ENCODE measurements around the gene VGLL2.

VGLL2 gene

GRCh38 chr6:117268924-117269323 lies 3.6 kb downstream of the VGLL2 start:
- no peak for FAIRE-seq

GRCh38 chr6:117269638-117270054 lies 4.3 kb downstream of the VGLL2 start:
- no peak for DNase-seq (ENCODE audit: low spot score)

More at GRCh38 chr6:117268924-117269323, 3.6 kb downstream of the VGLL2 start:
- no peak for DNase-seq (ENCODE audit: low spot score)

DNA sequence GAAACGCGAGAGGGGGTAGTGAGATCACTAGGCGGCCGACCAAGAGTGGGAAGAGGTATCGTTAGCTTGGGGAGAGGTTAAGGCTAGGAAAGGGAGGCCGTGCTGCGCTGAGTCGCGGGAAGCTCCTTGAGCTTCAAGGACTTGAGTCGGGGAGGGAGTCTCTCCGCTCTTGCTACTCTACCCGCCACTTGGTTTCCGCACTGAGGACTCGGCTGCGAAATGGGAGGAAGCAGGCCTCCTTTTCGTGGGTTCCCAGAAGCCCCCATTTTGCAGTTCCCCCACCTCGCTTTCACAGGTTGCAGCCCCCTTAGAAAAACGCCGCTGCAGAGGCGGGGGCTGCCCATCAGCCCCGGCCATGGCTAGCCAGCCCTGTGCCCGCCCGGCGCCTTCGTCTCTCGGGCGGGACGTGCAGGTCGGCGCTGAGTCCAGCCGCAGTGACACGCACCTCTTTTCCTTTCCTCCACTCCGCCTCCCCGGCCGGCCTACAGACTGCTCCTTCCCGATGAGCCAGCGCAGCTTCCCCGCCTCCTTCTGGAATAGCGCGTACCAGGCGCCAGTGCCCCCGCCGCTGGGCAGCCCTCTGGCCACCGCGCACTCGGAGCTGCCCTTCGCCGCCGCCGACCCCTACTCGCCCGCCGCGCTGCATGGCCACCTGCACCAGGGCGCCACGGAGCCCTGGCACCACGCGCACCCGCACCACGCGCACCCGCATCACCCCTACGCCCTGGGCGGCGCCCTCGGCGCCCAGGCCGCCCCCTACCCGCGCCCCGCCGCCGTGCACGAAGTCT lies 4.9 kb downstream of the VGLL2 start:
- DNase-seq (ENCODE audit: low spot score) (peak; percentile 46), FAIRE-seq (no peak)

More at GRCh38 chr6:117269638-117270054, 4.3 kb downstream of the VGLL2 start:
- no peak for FAIRE-seq

DNA sequence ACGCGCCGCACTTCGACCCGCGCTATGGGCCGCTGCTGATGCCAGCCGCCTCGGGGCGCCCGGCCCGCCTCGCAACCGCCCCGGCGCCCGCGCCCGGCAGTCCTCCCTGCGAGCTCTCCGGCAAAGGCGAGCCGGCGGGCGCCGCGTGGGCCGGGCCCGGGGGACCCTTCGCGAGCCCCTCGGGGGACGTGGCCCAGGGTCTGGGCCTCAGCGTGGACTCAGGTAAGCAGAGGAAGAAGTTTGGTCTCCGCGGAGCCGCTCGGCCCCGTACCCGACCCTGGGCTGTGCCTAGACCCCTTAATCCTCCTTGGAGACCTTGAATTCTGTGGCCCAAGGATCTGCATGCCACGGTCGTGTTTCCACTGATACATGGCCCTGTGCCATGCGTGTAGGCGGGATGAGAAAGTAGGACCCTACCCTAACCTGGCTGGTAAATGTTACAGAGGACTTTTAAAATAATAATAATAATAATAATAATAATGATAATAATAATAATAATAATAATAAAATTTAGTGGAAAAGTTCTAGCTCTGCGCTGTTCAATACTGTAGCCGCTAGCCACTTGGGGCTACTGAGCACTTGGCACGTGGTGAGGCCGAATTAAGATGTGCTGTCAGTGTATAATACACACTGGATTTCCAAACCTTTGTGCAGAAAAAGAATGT lies 5.6 kb downstream of the VGLL2 start:
- DNase-seq (ENCODE audit: low spot score) (peak; percentile 20), FAIRE-seq (no peak)

- DNase-seq (ENCODE audit: low spot score), result no peak
Measured at GRCh38 chr6:117272032-117272866, 6.9 kb downstream of the VGLL2 start.

GRCh38 chr6:117272891-117273290 lies 7.5 kb downstream of the VGLL2 start:
- DNase-seq (ENCODE audit: low spot score) (no peak), FAIRE-seq (no peak)

More at GRCh38 chr6:117272032-117272866, 6.9 kb downstream of the VGLL2 start:
- FAIRE-seq, result no peak

- DNase-seq (ENCODE audit: low spot score) (no peak), FAIRE-seq (no peak)
Measured at GRCh38 chr6:117275205-117275604, 9.8 kb downstream of the VGLL2 start.

DNA sequence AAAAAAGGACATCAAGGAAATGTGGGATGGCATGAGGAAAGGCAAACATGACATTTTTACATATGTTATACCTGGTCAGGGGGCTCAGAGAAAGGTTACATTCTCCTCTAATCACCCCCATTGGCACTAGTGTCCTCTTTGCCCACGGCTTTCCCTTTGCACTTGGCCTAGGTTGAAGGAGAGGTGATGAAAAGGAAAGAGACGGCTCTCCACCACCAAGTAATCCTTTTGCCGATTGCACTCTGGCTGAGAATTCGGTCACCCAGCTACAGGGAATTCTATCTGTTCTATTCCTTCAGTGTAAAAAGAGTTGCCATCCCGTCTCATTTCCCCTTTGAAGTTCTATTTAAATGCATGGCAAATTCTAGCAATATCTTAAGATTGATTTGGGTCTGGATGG lies 10.4 kb downstream of the VGLL2 start:
- DNase-seq (ENCODE audit: low spot score) (no peak), FAIRE-seq (no peak)

DNA sequence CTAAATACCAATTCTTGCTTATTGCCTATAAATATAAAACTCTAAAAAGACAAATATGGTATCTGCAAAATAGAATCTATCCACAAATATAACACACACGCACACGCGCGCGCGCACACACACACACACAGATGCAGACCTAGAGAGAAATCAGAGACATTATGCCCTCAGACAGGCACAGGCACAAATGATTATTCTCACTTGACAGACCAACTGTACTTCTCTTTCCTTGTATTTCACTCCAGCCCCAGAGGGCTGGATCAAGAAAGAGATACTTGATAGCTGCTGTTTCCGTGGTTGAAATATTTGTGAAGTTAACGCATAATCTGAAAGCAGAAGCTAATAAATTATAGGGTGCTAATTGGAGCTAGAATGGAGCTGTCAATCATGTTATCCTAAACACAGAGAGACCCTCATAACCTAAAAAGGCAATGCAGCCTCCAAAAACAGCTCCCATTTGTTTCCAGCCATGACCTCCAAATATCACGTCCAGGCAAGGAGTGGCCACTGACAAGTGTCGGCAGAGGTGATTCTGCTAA lies 11.5 kb downstream of the VGLL2 start:
- DNase-seq (ENCODE audit: low spot score) (no peak), FAIRE-seq (no peak)

GRCh38 chr6:117280922-117281321 lies 15.6 kb downstream of the VGLL2 start:
- DNase-seq (ENCODE audit: low spot score) (no peak), FAIRE-seq (no peak)

GRCh38 chr6:117288083-117288715 lies 22.8 kb downstream of the VGLL2 start:
- no peak for FAIRE-seq
- DNase-seq (ENCODE audit: low spot score), result no peak

- DNase-seq (ENCODE audit: low spot score) (no peak), FAIRE-seq (no peak)
Measured at GRCh38 chr6:117290173-117290846, 25.0 kb downstream of the VGLL2 start.

GRCh38 chr6:117298941-117299340 lies 33.6 kb downstream of the VGLL2 start:
- no peak for DNase-seq (ENCODE audit: low spot score)

DNA sequence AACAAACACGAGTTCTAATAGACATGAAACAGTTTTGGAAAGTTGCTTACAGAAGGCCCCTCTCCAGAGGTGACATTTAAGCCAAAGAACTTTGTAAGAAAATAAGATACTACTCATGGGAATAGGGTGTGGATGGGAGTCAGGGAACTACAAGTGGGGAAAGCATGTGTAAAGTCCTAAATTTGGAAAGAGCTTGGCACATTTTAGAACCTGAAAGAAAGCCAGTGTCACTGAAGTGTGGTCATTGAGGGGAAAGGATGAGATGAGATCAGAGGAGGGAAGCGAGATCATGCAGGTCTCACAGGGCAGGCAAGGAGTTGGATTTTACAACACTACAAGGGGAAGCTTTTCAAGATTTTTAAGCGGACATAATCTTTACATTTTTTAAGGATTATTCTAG lies 38.0 kb downstream of the VGLL2 start:
- no peak for DNase-seq (ENCODE audit: low spot score)
- no peak for FAIRE-seq

More at GRCh38 chr6:117298941-117299340, 33.6 kb downstream of the VGLL2 start:
- no peak for FAIRE-seq

- FAIRE-seq (no peak), DNase-seq (ENCODE audit: low spot score) (no peak)
Measured at GRCh38 chr6:117304446-117304845, 39.1 kb downstream of the VGLL2 start.

GRCh38 chr6:117306227-117306790 lies 41.0 kb downstream of the VGLL2 start:
- FAIRE-seq, result no peak
- no peak for DNase-seq (ENCODE audit: low spot score)

- no peak for FAIRE-seq
- DNase-seq (ENCODE audit: low spot score), result no peak
Measured at GRCh38 chr6:117307655-117308054, 42.3 kb downstream of the VGLL2 start.

DNA sequence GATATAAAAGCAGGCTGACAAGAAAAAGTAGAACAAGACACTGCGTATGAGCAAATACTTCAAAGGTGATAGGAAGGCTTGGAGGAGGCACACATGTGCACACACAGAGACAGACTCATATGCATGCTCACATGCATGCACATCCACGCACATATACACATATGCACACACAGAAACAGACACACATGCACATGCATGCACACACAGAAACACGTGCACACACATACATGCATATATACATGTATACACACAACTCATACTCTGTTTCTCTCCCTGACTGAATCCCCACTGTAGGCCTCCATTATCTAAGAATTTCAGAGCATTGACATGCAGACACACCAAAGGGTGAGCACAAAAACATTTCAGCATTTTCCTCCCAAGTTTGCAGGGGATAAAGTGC lies 43.7 kb downstream of the VGLL2 start:
- FAIRE-seq (no peak), DNase-seq (ENCODE audit: low spot score) (no peak)

GRCh38 chr6:117309611-117310010 lies 44.3 kb downstream of the VGLL2 start:
- no peak for DNase-seq (ENCODE audit: low spot score)
- no peak for FAIRE-seq

DNA sequence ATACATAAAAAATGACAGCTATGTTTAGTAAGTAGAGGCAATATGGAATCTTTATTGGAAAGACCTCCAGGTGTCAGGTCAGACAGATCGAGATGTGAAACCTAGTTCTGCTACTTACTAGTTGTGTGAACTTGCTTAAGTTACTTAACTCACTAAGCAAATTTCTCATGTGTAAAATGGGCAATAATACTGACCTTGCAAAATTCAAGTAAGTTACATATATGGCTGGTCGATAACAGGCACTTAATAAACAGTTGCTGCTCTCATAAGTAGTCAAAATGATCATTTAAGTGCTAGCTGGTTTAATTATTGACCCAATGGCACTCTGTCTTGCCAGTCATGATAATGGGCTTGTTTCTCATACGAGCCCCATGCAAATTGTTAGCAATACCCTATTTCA lies 46.0 kb downstream of the VGLL2 start:
- no peak for FAIRE-seq

More for the DNA sequence above, 46.0 kb downstream of the VGLL2 start:
- DNase-seq (ENCODE audit: low spot score), result no peak

Data from urothelium cell line (cell line).